HG03025 (cell line): ENCODE data around the gene PROK1.

Source experiments
- ATAC-seq: cut with Tn5 transposase; IDR thresholded peaks from one replicate; pipeline ENCODE4 v1.9.1; 2021; ENCODE audit warnings: mild to moderate bottlenecking, moderate library complexity; ENCODE audit not compliant: unreplicated experiment, low FRiP score

The PROK1 gene

DNA sequence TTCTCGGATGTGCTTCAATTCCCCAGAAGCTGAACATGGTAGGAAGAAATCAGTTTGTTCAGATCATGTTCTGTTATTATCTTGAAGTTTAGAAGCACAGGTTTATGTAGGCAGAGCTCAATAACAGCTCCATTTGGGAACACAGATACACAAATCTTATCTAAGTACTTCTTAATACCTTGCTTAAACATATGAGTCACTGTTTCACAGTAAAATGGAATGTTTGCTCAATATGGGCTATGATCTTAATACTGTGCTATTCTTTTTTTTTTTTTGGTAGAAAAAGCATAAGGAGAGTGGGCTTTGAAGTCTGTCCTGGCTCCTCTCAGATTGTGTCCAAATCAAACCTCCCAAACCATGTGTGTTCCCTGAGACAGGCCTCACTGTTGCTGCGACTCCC, 13.4 kb downstream of the PROK1 start:
- ATAC-seq, result no peak

DNA sequence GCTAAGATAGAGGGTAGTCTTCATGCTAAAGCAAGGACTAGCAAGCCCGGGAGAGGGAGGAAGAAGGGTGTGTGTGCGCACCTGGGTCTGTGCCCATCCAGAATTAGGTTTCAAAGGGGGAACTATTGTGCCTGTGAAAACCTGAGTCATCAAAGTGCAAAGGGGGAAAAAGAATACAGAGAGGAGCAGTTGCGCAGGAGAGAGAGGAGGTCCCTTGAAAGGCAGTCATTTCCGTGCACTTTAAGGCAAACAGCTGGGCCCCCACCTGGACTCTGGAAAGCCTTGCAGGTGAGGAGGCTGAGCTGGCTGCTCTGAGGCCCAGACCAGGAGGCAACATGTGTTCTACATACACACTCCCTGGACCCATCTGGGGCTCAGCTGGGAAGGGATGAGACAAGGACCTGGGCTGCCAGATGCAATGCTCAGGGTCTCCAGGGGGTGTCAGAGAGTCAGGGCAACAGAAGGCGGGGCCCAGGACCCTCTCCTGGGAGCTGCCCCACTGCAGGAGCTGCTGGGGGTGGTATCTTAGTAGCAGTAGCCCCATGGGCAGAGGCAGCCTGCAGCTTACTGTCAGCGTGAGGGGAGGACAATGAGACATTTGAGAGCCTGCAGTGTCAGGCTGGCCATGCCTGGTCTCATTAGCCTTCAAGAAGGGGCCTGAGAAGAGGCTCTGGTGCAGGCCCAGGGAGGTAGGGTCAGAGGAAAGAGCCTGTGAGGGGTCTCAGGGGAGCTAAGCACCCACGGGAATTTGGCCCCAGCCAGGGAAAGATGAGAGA, 14.3 kb downstream of the PROK1 start:
- no peak for ATAC-seq

DNA sequence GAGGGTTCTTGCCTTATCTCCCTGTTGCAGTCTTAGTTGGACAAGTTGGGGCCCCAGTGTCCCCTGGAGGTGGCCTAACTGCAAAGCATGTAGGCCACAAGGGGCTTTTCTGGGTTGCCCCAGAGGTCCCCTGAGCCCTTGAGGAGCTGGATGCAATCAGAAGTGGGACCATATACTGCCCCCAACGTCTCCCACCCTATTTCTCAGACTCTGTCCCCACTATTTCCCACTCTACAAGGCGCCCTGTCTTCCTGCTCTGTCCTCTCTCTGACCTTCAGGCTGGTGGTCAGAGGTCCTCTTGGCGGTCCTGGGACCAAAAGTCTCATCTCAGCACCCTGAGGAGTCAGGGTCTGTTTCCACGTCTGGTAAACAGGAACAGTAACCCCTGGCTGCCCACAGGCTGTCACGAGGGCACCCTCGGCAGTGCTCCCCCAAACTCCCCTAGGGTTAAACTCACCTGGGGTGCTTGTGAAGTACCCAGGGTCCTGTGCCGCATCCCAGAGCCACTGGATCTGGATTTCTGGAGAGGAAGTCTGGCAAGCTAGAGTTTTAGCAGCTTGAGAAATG, 14.9 kb downstream of the PROK1 start:
- ATAC-seq, result no peak

DNA sequence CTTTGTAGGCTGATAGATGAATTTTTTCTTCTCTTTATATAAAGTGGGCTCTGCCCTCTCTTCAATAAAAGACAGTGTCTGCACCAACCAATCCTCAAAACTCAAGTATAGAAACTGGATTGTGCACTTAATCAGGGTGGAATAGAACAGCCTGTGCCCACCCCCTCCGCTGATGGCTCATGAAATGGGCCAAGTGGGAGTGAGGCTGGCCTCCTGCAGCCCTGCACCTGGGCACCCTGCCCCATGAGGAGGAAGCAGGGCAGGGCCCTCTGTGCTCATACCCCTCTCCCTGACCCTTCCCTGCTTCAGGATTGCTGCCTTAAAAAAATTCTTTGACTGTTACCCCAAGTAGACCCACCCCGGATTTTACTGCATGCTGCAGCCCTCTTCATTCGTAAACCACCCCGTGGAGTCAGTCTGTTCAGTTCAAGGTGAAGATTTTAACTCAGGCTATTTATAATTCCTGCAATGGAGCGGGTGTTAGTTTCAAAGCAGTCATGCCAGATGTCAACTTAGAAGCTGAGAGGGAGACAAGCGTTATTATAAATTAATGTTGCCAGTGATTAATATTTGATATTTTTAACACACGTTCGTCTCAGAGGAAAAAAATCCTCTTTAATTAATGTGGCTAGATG, 15.8 kb downstream of the PROK1 start:
- ATAC-seq, result no peak

DNA sequence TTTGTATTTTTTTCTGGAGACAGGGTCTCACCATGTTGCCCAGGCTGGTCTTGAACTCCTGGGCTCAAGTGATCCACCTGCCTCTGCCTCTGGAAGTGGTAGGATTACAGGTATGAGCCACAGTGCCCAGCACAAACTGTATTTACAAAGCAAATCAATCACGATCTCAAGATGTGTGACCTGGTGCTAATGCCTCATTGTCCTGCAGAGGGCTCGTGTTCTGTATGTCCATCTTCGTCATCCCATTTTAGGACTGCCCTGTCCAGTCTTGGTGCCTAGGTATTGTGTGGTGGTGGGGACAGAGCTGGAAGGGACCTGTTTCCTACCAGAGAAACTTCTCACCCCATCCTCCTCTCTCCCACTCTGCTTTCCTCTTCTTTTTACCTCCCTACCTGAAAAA, 20.2 kb downstream of the PROK1 start:
- ATAC-seq, result no peak

DNA sequence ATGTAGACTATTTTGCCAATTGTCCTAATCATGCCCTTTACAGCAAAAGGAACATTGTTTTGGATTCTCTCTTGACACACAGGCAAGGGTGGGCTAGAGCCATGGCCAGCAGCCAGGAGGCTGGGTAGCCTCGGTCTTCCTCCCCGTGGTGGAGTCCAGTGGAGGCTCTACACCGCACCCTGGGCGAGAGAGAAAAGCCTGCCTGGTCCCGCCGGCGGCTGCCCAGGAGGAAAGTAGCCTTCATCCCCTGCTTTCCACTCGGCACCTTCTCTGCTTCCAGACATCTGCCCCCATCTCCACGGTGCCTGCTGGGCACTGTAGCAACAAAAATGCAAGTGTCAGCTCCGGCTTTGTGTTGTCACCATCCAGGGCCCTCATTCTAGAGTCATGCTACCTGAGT, 21.6 kb downstream of the PROK1 start:
- no peak for ATAC-seq

DNA sequence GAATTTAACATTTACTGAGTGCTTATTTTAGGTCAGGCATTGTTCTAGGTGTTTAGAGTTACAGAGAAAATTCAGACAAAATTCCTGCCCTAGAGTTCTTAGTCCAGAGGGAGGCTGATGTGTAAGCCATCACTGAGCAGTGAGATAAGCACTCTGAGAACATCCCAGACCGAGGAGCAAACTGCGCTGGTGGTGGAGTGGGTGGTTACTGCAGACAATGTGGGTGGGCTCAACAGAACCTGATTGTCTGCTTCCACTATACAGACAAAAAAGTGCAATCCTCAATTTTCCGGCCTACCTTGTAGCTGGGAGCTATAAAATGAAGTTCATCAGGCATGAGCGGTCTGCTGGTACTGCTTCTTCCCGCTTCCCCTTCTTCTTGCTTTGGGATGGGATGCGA, 23.5 kb downstream of the PROK1 start:
- no peak for ATAC-seq

DNA sequence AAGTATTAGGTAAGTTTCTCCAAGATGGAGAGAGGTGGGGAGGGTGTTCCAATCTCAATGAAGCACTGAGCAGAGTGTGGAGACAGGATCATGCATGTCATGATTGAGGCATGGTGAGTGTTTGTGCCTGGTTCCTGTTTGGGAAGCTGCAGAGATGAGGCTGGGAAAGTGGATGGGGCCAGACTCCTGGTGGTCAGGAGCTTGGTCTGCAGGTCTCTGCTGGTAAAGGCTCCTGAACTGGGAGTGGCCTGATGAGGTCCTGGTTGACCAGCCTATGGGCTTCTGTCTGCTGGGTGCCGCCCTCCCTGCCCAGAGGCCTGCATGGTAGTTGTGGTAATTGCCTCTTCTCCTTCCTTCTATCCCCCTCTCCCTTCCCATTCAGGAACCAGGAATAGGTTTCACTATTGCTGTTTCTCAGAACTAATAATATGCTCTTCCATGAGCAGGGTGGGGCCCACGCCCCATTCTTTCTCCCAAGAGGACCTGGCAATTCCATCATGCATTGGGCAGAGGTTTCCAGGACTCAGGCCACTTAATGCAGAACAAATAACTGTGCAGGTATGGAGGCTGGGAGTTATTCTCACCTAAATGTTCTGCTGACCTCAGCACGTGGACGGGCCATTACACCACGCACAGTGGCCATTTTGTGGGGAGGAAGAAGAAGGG, 24.5 kb downstream of the PROK1 start:
- ATAC-seq, result no peak

DNA sequence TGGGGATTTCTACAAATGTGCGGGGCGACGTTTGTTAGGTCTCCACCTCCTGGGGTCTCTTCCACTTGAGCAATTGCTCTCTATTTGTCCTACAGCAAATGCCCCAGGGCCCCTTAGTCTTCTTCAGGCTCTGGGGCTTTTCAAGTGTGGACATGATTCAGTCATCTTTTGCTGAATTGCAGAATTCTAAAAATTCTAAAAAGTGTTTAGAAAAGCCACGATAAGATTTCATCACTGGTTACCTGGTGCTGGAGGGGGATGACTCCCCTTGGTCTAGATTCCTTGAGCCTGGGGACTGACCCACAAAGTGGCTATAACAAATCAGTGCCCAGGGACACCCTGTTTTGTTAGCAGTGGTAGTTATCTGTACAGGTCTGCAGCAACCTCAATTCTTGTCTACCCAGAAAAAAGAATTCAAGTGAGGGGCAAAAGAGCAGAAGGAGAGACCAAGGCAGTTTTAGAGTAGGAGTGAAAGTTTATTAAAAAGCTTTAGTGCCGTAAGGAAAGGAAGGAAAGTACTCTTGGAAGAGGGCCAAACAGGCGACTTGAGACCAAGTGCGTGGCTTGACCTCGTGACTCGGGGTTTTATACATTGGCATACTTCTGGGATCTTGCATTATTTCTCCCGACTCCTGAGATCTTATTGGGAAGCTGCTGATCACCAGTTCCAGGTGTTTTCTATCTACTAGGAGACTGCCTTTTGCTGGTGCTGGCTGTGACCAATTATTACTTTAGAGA, 25.2 kb downstream of the PROK1 start:
- no peak for ATAC-seq

DNA sequence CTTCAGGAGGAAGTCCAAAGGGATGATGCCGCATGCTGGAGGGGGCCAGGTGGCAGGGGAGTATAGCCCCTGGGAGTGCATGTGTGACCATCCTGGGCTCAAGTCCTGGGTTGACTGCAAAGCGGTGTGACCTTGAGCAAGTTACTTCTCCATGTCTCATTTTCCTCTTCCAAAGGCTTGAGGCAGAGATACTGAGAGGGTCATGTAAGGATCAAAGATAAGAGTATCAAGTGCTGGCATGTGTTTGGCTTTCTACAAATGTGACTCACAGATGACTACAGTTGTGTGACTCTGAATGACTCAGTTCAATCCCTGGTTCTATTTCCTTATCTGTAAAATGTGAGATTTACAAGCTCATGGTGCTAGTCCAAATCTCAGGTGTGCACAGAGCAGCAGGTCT, 26.1 kb downstream of the PROK1 start:
- ATAC-seq, result no peak

DNA sequence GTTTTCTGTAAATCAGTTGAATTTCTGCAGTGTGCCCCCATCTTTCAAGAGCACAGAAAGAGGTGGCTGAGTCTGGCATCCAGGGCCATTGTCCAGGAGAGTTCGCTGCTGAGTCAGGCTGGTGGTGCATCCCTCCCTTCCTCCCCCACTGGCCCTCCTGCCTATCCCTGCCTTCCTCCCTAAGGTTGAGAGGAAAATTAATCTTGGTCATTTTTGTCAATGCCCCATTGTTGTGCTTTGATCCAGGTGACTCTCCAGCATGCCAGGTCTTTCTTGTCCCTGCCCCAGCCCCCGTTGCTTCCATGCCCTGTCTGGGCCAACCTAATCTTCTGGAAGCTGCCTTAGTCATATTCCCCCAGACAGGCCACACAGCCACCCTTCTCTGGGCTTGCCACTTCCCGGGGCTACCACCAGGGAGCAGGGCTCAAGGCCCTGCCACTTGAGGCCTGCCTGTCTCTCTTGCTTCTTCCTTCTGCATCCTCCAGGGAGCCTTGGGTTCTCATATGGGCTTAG, 26.6 kb downstream of the PROK1 start:
- ATAC-seq, result no peak

DNA sequence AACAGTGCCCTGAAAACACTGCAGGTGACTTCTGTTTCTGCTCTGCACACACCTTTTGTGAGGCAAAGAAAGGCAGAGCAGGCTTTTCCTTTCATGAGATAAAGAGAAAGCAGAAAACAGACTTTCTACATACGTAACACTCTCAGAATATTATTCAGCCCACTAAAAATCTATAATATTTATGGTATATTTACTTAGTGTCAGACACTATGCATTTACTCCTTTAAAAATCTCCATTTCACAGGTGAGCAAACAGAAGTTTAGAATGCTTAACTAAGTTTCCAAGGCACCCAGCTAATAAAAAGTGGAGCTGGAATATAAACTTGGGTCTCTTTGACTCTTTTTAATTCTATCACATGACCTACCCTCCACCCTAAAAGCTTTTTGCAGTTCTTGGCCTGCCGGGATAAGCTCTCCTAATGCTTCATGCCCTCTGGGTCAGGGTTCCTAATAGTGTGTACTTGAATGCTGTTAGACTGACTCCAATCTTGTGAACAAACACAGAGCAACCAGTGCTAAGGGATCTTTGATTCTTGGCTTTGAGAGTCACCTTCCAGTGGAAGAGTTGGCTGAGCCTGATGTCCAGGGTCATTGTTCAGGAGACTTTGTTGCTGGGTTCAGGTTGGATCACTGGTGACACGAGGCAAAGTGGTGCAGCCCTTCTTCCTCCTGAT, 27.2 kb downstream of the PROK1 start:
- no peak for ATAC-seq

DNA sequence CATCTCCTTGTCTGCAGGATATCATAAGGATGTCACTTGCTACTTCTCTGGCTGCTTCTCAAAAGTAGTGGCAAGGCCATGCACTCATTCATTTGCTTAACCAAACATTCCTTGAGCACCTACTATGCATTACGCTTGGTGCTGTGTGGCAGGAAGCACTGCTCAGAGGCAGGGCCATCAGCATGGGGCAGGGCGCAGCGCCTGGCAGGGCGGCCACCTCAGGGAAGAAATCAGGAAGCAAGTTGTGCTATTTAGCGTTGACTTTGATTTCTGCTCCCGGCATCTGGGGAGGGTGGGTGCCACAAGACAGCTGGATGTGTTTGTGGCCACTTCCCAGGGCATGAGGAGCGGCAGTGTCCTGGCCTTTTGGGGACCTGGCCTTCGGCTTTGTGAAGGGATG, 27.9 kb downstream of the PROK1 start:
- ATAC-seq, result no peak

DNA sequence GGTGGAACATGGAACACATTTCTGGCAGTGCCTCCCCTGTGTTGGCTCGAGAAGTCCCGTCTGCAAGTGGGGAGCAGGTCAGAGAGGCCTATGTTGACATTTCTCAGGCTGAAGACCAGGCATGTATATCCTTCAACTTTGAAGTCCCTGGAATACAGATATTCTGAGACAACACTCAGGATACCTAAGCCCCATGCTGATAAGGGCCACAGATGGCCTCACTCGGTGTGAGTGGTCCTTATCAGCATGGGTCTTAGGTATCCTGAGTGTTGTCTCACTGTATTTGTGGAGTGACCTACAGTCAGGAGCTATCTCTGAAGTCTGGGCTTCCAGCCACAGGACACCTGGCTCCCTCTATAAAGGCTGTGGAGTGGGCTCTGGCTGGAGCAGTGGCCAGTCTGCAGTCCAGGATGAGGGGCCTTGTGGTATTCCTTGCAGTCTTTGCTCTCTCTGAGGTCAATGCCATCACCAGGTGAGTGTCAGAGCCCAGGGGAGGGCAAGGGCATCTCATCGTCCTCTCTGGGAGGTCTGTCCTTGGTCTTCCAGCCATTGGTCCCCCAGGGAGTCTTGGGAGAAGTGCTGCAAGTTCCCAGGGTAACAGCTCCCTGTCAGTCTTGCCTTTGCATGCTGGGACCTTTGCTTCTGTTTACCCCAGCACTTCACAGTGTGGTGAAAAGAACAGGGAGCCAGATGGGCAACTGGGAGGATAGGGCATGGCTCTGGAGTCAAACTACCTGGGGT, 29.6 kb downstream of the PROK1 start:
- no peak for ATAC-seq

DNA sequence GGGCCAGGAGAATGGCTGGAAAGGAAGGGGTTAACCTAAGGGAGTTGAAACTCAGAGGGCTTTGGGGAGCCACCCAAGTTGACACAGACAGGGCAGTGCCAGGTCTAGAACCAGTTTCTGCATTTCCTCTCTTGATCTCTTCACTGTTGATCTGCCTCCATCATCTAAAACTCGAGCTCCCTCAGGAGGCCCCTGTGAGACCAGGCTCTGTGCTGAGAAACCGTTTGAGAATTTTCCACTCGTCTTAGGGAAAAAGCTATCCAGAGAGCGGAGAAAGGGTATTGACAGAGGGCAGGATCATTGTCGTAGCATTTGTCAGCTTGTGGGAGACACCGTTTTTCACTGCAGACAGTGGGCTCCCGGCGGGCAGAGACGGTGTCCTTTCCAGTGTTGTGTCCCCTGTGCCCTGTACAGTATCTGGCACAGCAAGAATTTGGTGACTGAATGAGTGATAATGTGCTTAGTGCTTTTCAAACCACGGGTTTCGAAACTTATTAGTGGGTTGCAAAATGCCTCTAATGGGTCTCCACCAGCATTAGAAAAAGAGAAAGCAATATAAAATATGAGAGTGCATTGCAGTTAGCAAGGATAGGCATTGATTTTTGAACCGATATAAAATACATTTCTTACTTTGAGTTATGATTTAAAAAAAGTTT, 31.1 kb downstream of the PROK1 start:
- ATAC-seq, result no peak

DNA sequence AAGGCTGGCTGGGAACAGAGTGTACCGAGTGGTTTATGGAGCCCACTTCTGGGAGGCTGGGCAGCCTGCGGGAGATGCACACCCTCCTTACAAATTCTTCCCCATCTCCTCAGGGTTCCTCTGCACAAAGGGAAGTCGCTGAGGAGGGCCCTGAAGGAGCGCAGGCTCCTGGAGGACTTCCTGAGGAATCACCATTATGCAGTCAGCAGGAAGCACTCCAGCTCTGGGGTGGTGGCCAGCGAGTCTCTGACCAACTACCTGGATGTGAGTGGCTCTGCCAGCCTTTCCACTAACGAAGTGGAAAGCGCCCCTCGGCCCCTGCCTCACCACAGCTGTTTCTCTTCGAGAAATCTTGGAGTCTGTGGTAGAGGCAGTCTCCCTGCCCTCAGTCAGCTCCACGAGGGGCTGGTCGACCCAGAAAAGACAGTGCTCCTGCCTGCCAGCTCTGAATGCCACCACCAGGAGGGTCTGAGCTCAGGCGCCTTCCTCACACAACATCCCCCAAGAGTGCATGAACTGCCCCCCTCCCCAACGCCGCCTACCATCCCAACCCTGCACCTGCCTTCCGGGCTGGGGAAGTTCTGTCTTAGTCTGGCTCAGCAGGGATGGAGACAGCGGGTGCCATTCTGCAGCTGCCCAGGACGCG, 31.8 kb downstream of the PROK1 start:
- no peak for ATAC-seq

DNA sequence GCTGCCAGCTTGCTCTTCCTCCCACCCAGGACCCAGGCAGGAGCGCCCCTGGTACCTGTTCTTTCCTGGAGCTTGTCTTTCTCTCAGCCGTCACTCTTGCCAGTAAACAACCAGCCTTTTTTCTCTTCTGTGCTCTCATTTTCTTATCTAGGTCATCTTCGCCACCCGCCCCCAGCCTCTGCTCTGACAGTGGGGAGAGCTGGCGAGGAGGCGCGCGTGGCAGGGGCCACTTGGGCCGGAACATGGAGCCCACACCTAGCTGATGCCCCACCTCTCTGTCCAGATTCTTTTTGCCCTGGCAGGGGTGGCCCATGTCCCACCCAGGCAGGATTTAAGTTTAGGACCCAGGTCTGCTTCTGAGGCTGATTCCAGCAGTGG, 32.3 kb downstream of the PROK1 start:
- ATAC-seq, result no peak

DNA sequence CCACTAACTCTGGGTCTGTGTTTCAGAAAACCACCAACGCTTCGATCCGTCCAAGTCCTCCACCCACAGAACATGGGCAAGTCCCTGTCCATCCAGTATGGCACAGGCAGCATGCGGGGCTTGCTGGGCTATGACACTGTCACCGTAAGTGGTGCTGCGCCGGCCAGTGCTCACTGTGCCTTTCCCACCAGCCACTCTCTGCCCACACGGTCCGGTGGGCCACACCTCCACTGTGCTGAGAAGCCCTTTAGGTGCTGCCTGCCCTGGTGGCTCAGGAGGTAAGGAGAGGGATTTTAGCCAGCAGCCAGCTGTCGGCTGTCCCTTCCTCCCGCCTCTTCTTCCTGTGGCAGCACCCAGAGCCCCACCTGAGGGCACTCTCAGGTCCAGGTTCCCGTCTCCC, 33.9 kb downstream of the PROK1 start:
- no peak for ATAC-seq
